HFFc6 (cell line): Measurements from ENCODE around the gene DAPP1. TPM values are rescaled to one million over a fixed set of nuclear protein-coding genes. Genes with fewer than 3 reads are reported as not detected.

ENCODE experiments used
- DNase-seq: peaks from one replicate; pipeline ENCODE4 v3.0.0-alpha.2; 2018
- H3K27ac Mint-ChIP-seq: 2 replicates; pipeline ENCODE4 v1.8.0; 2020; ENCODE audit warnings: mild to moderate bottlenecking, mixed read lengths
- H3K27me3 Mint-ChIP-seq: 2 replicates; pipeline ENCODE4 v1.8.0; 2021; ENCODE audit warnings: mild to moderate bottlenecking, moderate library complexity, mixed read lengths; ENCODE audit not compliant: insufficient read depth
- H3K36me3 Mint-ChIP-seq: 2 replicates; pipeline ENCODE4 v1.8.0; 2021; ENCODE audit warnings: low read depth, mixed read lengths
- H3K4me1 Mint-ChIP-seq: 2 replicates; pipeline ENCODE4 v1.8.0; 2020; ENCODE audit warnings: low read depth, mixed read lengths
- H3K4me3 Mint-ChIP-seq: 2 replicates; pipeline ENCODE4 v1.8.0; 2020; ENCODE audit warnings: mild to moderate bottlenecking, moderate library complexity, mixed read lengths
- H3K9me3 Mint-ChIP-seq: 2 replicates; pipeline ENCODE4 v1.8.0; 2020; ENCODE audit warnings: mild to moderate bottlenecking, mixed read lengths
- CTCF ChIP-seq: fragments of 200-600 bp; sonication (generic); IDR thresholded peaks from 2 replicates; pipeline ENCODE4 v1.5.0; 2021; ENCODE audit warnings: antibody characterized with exemption, mild to moderate bottlenecking
- total RNA-seq, 6 experiments: library from RNA; stranded (reverse); fragmentation: NEBNext Ultra II Directional; extraction: Animal tissue kit (Norgen Biotek cat#: 25700); gene quantifications; 2 replicates in 1 of 6; 3 replicates in 5 of 6; pipeline ENCODE4 v1.2.3, GENCODE V29; 2021

DAPP1 gene
- total RNA-seq, 6 experiments from 2014 or later, result not detected

GRCh38 chr4:99800332-99801004 lies 16.2 kb upstream of the DAPP1 start:
- Mint-ChIP-seq H3K9me3 (no peaks in the 10 kb centered on the region), H3K36me3 (no peaks in the 10 kb centered on the region), H3K27ac (no peak overlapping the region), H3K4me3 (no peak overlapping the region), H3K4me1 (no peaks in the 10 kb centered on the region), H3K27me3 (peaks cover 9% of the 10 kb centered on the region)
- TF ChIP-seq CTCF, result no peak
- no peak for DNase-seq

- no peaks in the 10 kb centered on the region for H3K36me3 Mint-ChIP-seq
- DNase-seq, result no peak
- H3K27me3 Mint-ChIP-seq, result peaks cover 11% of the 10 kb centered on the region
- H3K4me3 Mint-ChIP-seq, result no peak overlapping the region
- H3K27ac Mint-ChIP-seq, result no peak overlapping the region
- H3K9me3 Mint-ChIP-seq, result no peaks in the 10 kb centered on the region
- no peak for TF ChIP-seq CTCF
- no peaks in the 10 kb centered on the region for H3K4me1 Mint-ChIP-seq
Observed at GRCh38 chr4:99801005-99801699, 15.5 kb upstream of the DAPP1 start.

- Mint-ChIP-seq H3K9me3 (no peaks in the 10 kb centered on the region), H3K27ac (no peak overlapping the region), H3K27me3 (peaks cover 17% of the 10 kb centered on the region), H3K36me3 (no peaks in the 10 kb centered on the region), H3K4me1 (no peaks in the 10 kb centered on the region), H3K4me3 (no peak overlapping the region)
- TF ChIP-seq CTCF, result no peak
- DNase-seq, result no peak
Observed at GRCh38 chr4:99803566-99804101, 13.0 kb upstream of the DAPP1 start.

GRCh38 chr4:99806545-99806944 lies 10.1 kb upstream of the DAPP1 start:
- H3K4me1 Mint-ChIP-seq, result no peaks in the 10 kb centered on the region
- no peak for DNase-seq
- peaks cover 14% of the 10 kb centered on the region for H3K27me3 Mint-ChIP-seq
- no peak overlapping the region for H3K27ac Mint-ChIP-seq
- no peaks in the 10 kb centered on the region for H3K36me3 Mint-ChIP-seq
- H3K9me3 Mint-ChIP-seq, result no peaks in the 10 kb centered on the region
- TF ChIP-seq CTCF, result no peak
- H3K4me3 Mint-ChIP-seq, result no peak overlapping the region

GRCh38 chr4:99807666-99808065 lies 9.0 kb upstream of the DAPP1 start:
- no peak for DNase-seq
- TF ChIP-seq CTCF, result no peak
- Mint-ChIP-seq H3K4me1 (no peaks in the 10 kb centered on the region), H3K27me3 (peaks cover 14% of the 10 kb centered on the region), H3K4me3 (no peak overlapping the region), H3K9me3 (no peaks in the 10 kb centered on the region), H3K36me3 (no peaks in the 10 kb centered on the region), H3K27ac (no peak overlapping the region)
